Measurements from ENCODE around the gene ZNF92. TPM values are rescaled to one million over a fixed set of nuclear protein-coding genes. Genes with fewer than 3 reads are reported as not detected.

ZNF92 gene
- total and polyA plus RNA-seq, 2 of the 4 experiments (the other 2 are of a cell fraction): 2.4 to 6.1 TPM

- H4K91ac ChIP-seq (ENCODE audit: insufficient read depth, low read depth, low read length): no peak overlapping the region
- peaks cover 5% of the 10 kb centered on the region for H3K4me1 ChIP-seq (ENCODE audit: control insufficient read depth, insufficient read depth, low read length)
- H2BK5ac ChIP-seq (ENCODE audit: low read depth, low read length, poor library complexity, severe bottlenecking): no peak overlapping the region
- intact Hi-C loops (cut with micrococcal nuclease) (no loop called here), in situ Hi-C loops (cut with MboI; ENCODE audit: low sequenced_read_pairs) (no loop called here), dilution Hi-C loops (cut with HindIII; ENCODE audit: low sequenced_read_pairs, unreplicated experiment) (no loop called here)
- H3K23ac ChIP-seq (ENCODE audit: low read depth, low read length): no peak overlapping the region
- BruUV-seq (replicated peaks): no TSS peak
- DNase-seq (no peak), ATAC-seq (ENCODE audit: low read depth) (no peak)
- no peak overlapping the region for H3K27ac ChIP-seq (ENCODE audit: insufficient read depth, low read length)
- no peaks in the 10 kb centered on the region for H3K9me3 ChIP-seq (ENCODE audit: control insufficient read depth, insufficient read depth, low read length)
- H3K79me1 ChIP-seq (ENCODE audit: low read depth in 1 of 2, low read length in 2 of 2): peaks cover 15 to 36% of the 10 kb centered on the region in 2 experiments; a peak in 3 of 4 replicates
- H2AK9ac ChIP-seq (replicated peaks; ENCODE audit: low read depth, low read length, poor library complexity): no peak overlapping the region
- H2BK15ac ChIP-seq (ENCODE audit: low read depth, low read length): no peak overlapping the region
- no peak overlapping the region for H4K5ac ChIP-seq (ENCODE audit: low read depth, low read length)
- WGBS, 2 experiments (ENCODE audit: extremely low coverage in 2 of 2, insufficient read length in 1 of 2): no CpG with 5 or more reads among the region's 3 CpGs
- TF ChIP-seq CEBPB (IDR thresholded peaks at IDR 0.05; ENCODE audit: low read depth, low read length) (no peak), POLR2A (IDR thresholded peaks at IDR 0.05; ENCODE audit: low read depth, low read length) (no peak), MAZ (IDR thresholded peaks at IDR 0.05; ENCODE audit: borderline replicate concordance, low read depth, low read length) (no peak), USF2 (IDR thresholded peaks at IDR 0.05; ENCODE audit: low read depth, low read length) (no peak)
- no peak overlapping the region for H2BK120ac ChIP-seq (ENCODE audit: low read depth, low read length)
- H2BK20ac ChIP-seq (ENCODE audit: low read depth, low read length): no peak overlapping the region
- no peak overlapping the region for H2AFZ ChIP-seq (replicated peaks; ENCODE audit: low read length, poor library complexity)
- H3K4me2 ChIP-seq (ENCODE audit: low read depth, low read length): no peak overlapping the region
- no peak overlapping the region for H3K4ac ChIP-seq (ENCODE audit: low read depth, low read length)
- no peaks in the 10 kb centered on the region for H3K27me3 ChIP-seq (ENCODE audit: control insufficient read depth, insufficient read depth, low read length)
- ChIA-PET POLR2A (ENCODE audit: unreplicated experiment) (no interaction called here), CTCF (no interaction called here)
- no peak overlapping the region for H3K56ac ChIP-seq (ENCODE audit: extremely low read depth, insufficient read depth, low read length)
- H3K18ac ChIP-seq (ENCODE audit: low read depth, low read length): no peak overlapping the region
- H4K8ac ChIP-seq (ENCODE audit: low read depth in 2 of 2, low read length in 2 of 2): no peak overlapping the region
- H2AK5ac ChIP-seq (ENCODE audit: low read depth, low read length): no peak overlapping the region
- H4K20me1 ChIP-seq (ENCODE audit: insufficient read depth, low read length): peaks cover 10% of the 10 kb centered on the region
- peaks cover 5% of the 10 kb centered on the region for H3K36me3 ChIP-seq (ENCODE audit: control insufficient read depth, insufficient read depth, low read length)
- peaks cover 3% of the 10 kb centered on the region; the same call in 1 of the 2 replicates for H3K9me1 ChIP-seq (ENCODE audit: insufficient read depth, low read length)
- H3K4me3 ChIP-seq (ENCODE audit: insufficient read depth, low read depth, low read length): no peak overlapping the region
- no peak overlapping the region for H3K14ac ChIP-seq (replicated peaks; ENCODE audit: low read depth, low read length)
- H3K9ac ChIP-seq (ENCODE audit: low read depth, low read length): no peak overlapping the region
Measured at GRCh38 chr7:65382452-65382851, 8.8 kb downstream of the ZNF92 start.

All from IMR-90 (cell line).